Measurements from ENCODE around the gene GEMIN4. TPM values are rescaled to one million over a fixed set of nuclear protein-coding genes. Genes with fewer than 3 reads are reported as not detected.
A peak's percentile ranks its signal among the peaks of the same experiment; 100 is the strongest.
"Not testable (repeated sequence)": the region's sequence is repeated elsewhere in the genome, so short reads cannot be mapped to it uniquely, and the experiment has no call there.

Gene GEMIN4
- polyA plus RNA-seq, 2 of the 4 experiments (the other 2 are of a cell fraction), result 36.1 to 47.6 TPM

DNA sequence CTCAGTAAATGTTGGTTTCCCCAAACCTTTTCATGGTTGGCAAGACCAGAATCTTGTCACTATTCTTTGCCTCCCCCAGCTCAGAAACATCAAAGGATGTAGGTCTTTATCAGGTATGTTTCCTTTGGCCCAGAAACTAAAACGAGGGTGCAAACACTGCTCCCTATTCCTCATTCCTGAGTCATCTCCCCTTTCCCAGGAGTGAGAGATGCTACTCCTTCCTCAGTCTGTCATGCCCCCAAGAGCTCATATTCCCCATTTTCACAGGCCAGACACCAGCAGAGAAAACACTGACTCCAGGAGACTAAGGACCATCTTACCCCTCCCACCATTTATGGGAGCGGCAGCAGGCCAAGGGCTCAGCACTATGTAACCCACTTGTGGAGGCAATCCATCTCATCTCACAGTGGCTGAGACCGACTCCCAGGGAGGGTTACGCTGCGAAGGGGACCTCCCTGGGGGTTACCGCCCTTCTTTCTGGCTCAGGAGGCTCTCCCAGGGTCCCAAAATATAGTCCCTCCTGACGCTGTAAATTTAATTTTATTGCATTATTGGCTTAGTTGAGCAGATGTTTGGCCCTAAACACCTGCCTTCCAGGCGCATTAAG lies 1.5 kb downstream of the GEMIN4 start:
- ChIA-PET CTCF (interaction anchor here (0.6 to 6.1 kb wide), 13 partner anchors 9 to 339 kb away, joined by 3 to 41 read pairs (median 4); partner anchors contain the start of genes NXN and TIMM22), POLR2A (interaction anchor here (0.6 to 1.5 kb wide), 3 partner anchors 13 to 224 kb away, joined by 3 to 6 read pairs (median 3); partner anchors contain the start of gene VPS53)
- FAIRE-seq (no peak), DNase-seq (ENCODE audit: low read depth in 1 of 2, low spot score in 1 of 2) (no peak), ATAC-seq (no peak)
- Histone ChIP-seq H3K27ac (peak overlapping the region; percentile 97 to 98), H3K4me2 (peak overlapping the region; percentile 96), H3K4me1 (peaks cover 10% of the 10 kb centered on the region), H3K4me3 (peak overlapping the region; percentile 97), H3K9me3 (no peaks in the 10 kb centered on the region)
- 79% methylated on average over 8 of the region's 8 CpGs for WGBS (ENCODE audit: missing lambda C conversion rate)
- no peak for TF ChIP-seq CBX8 (IDR thresholded peaks at IDR 0.05)
- TF ChIP-seq POLR2AphosphoS2 (conservative IDR thresholded peaks at IDR 0.05; ENCODE audit: low read length), result 0 out of 2 replicates have a peak, but pooled peaks have one; percentile 12
- no peak for TF ChIP-seq NFE2L2 (conservative IDR thresholded peaks at IDR 0.05; ENCODE audit: low read length)
- TF ChIP-seq, protein P1, sequence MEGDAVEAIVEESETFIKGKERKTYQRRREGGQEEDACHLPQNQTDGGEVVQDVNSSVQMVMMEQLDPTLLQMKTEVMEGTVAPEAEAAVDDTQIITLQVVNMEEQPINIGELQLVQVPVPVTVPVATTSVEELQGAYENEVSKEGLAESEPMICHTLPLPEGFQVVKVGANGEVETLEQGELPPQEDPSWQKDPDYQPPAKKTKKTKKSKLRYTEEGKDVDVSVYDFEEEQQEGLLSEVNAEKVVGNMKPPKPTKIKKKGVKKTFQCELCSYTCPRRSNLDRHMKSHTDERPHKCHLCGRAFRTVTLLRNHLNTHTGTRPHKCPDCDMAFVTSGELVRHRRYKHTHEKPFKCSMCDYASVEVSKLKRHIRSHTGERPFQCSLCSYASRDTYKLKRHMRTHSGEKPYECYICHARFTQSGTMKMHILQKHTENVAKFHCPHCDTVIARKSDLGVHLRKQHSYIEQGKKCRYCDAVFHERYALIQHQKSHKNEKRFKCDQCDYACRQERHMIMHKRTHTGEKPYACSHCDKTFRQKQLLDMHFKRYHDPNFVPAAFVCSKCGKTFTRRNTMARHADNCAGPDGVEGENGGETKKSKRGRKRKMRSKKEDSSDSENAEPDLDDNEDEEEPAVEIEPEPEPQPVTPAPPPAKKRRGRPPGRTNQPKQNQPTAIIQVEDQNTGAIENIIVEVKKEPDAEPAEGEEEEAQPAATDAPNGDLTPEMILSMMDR (IDR thresholded peaks at IDR 0.05), result no peak

DNA sequence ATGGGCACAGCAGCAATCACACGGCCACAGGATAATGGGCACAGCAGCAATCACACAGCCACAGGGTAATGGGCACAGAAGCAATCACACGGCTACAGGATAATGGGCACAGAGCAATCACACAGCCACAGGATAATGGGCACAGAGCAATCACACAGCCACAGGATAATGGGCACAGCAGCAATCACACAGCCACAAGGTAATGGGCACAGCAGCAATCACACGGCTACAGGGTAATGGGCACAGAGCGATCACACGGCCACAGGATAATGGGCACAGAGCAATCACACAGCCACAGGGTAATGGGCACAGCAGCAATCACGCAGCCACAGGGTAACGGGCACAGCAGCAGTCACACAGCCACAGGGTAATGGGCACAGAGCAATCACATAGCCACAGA lies 2.7 kb downstream of the GEMIN4 start:
- H3K27ac ChIP-seq; H3K4me2 ChIP-seq; H3K4me3 ChIP-seq; ATAC-seq; H3K9me3 ChIP-seq; FAIRE-seq; POLR2A ChIA-PET; DNase-seq (ENCODE audit: low read depth in 1 of 2, low spot score in 1 of 2): not testable (repeated sequence)
- CTCF ChIA-PET, result interaction anchor here (1.5 to 6.1 kb wide), 3 partner anchors 231 to 337 kb away, joined by 8 to 41 read pairs (median 17); partner anchors contain the start of genes NXN and TIMM22
- WGBS (ENCODE audit: missing lambda C conversion rate), result 83% methylated on average over 7 of the region's 7 CpGs
- H3K4me1 ChIP-seq, result peaks cover 10% of the 10 kb centered on the region

DNA sequence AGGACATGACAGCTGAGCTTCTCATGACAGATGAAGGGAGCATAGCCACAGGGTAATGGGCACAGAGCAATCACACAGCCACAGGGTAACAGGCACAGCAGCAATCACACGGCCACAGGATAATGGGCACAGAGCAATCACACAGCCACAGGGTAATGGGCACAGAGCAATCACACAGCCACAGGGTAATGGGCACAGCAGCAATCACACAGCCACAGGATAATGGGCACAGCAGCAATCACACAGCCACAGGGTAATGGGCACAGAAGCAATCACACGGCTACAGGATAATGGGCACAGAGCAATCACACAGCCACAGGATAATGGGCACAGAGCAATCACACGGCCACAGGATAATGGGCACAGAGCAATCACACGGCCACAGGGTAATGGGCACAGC lies 3.5 kb downstream of the GEMIN4 start:
- H3K4me3 ChIP-seq; FAIRE-seq; DNase-seq (ENCODE audit: low read depth in 1 of 2, low spot score in 1 of 2); ATAC-seq; H3K4me2 ChIP-seq; POLR2A ChIA-PET; H3K9me3 ChIP-seq; H3K27ac ChIP-seq: not testable (repeated sequence)
- WGBS (ENCODE audit: missing lambda C conversion rate), result 91% methylated on average over 4 of the region's 4 CpGs
- H3K4me1 ChIP-seq, result peaks cover 10% of the 10 kb centered on the region
- CTCF ChIA-PET, result interaction anchor here (0.9 to 1.6 kb wide), 4 partner anchors 12 to 17 kb away, joined by 3 to 5 read pairs (median 4); no protein-coding TSS in a partner anchor

- Histone ChIP-seq H3K4me1 (peaks cover 10% of the 10 kb centered on the region), H3K4me3 (no peak overlapping the region), H3K27ac (no peak overlapping the region), H3K4me2 (no peak overlapping the region), H3K9me3 (no peaks in the 10 kb centered on the region)
- TF ChIP-seq, protein P2, sequence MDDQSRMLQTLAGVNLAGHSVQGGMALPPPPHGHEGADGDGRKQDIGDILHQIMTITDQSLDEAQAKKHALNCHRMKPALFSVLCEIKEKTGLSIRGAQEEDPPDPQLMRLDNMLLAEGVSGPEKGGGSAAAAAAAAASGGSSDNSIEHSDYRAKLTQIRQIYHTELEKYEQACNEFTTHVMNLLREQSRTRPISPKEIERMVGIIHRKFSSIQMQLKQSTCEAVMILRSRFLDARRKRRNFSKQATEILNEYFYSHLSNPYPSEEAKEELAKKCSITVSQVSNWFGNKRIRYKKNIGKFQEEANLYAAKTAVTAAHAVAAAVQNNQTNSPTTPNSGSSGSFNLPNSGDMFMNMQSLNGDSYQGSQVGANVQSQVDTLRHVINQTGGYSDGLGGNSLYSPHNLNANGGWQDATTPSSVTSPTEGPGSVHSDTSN (IDR thresholded peaks at IDR 0.05), result no peak
- TF ChIP-seq KDM5A (IDR thresholded peaks at IDR 0.05) (no peak), BCL3 (IDR thresholded peaks at IDR 0.05) (no peak), CBX8 (IDR thresholded peaks at IDR 0.05) (no peak), NPAS2 (CRISPR knock-in tag; IDR thresholded peaks at IDR 0.05; ENCODE audit: borderline replicate concordance) (no peak), NR3C1 (IDR thresholded peaks at IDR 0.05) (no peak), CEBPB (IDR thresholded peaks at IDR 0.05) (no peak), ZSCAN20 (CRISPR knock-in tag; IDR thresholded peaks at IDR 0.05) (no peak)
- DNase-seq (ENCODE audit: low read depth in 1 of 2, low spot score in 1 of 2) (no peak), ATAC-seq (no peak), FAIRE-seq (no peak)
- 94% methylated on average over 37 of the region's 38 CpGs for WGBS (ENCODE audit: missing lambda C conversion rate)
- ChIA-PET CTCF (interaction anchor here (0.7 to 2.1 kb wide), 8 partner anchors 10 to 335 kb away, joined by 3 to 7 read pairs (median 5); partner anchors contain the start of gene TIMM22), POLR2A (no interaction called here)
These were observed 5.1 kb downstream of the GEMIN4 start for GRCh38 chr17:746783-747629.
